IPS-18a (cell line): ENCODE data around the gene NTRK3.
"Not testable (repeated sequence)": the region's sequence is repeated elsewhere in the genome, so short reads cannot be mapped to it uniquely, and the experiment has no call there.

ENCODE experiments used
- H3K27ac ChIP-seq: one replicate; pipeline ENCODE4 v1.5.1; 2013; ENCODE audit warnings: low read length
- H3K27me3 ChIP-seq: one replicate; pipeline ENCODE4 v1.6.1; 2013; ENCODE audit warnings: mild to moderate bottlenecking, low read length; ENCODE audit not compliant: control insufficient read depth, insufficient read depth
- H3K36me3 ChIP-seq: one replicate; pipeline ENCODE4 v1.6.1; 2013; ENCODE audit warnings: low read depth, low read length; ENCODE audit not compliant: control insufficient read depth
- H3K4me1 ChIP-seq: one replicate; pipeline ENCODE4 v1.6.1; 2013; ENCODE audit warnings: low read depth, low read length; ENCODE audit not compliant: control insufficient read depth
- H3K4me3 ChIP-seq: one replicate; pipeline ENCODE4 v1.5.1; 2013; ENCODE audit warnings: low read length
- H3K9ac ChIP-seq: one replicate; pipeline ENCODE4 v1.6.1; 2013; ENCODE audit warnings: mild to moderate bottlenecking, low read length, moderate library complexity
- H3K9me3 ChIP-seq: one replicate; pipeline ENCODE4 v1.6.1; 2013; ENCODE audit warnings: low read depth, low read length; ENCODE audit not compliant: control insufficient read depth

The NTRK3 gene

GRCh38 chr15:87858651-87859050 lies 397.9 kb downstream of the NTRK3 start:
- Histone ChIP-seq H3K4me1 (no peaks in the 10 kb centered on the region), H3K9me3 (no peaks in the 10 kb centered on the region), H3K36me3 (no peaks in the 10 kb centered on the region), H3K4me3 (no peak overlapping the region), H3K9ac (no peak overlapping the region), H3K27ac (no peak overlapping the region), H3K27me3 (no peaks in the 10 kb centered on the region)

- Histone ChIP-seq H3K9me3 (no peaks in the 10 kb centered on the region), H3K9ac (no peak overlapping the region), H3K27me3 (no peaks in the 10 kb centered on the region), H3K4me3 (no peak overlapping the region), H3K4me1 (no peaks in the 10 kb centered on the region), H3K36me3 (no peaks in the 10 kb centered on the region), H3K27ac (no peak overlapping the region)
Measured at GRCh38 chr15:87851497-87851896, 405.0 kb downstream of the NTRK3 start.

DNA sequence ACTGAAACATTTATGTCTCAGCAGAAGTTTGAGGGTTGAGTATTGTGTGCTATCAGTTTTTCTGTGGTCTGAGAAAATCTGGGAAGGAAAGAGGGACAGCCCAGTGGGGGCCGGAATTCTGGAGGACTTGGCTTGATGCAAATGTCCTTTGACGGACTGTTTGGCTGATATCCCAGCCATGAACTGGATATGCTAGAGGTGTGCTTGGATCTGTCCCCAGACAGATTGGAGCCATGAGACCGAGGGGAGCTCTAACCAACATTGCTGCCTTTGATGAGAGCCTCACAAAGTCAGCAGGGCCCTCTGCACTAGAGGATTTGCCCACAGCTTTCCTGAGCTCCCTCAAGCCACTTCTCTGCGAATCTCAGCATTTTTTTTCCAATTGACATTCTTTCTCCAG lies 405.6 kb downstream of the NTRK3 start:
- Histone ChIP-seq H3K27me3 (no peaks in the 10 kb centered on the region), H3K27ac (no peak overlapping the region), H3K4me3 (no peak overlapping the region), H3K4me1 (no peaks in the 10 kb centered on the region), H3K9me3 (no peaks in the 10 kb centered on the region), H3K36me3 (no peaks in the 10 kb centered on the region), H3K9ac (no peak overlapping the region)

GRCh38 chr15:87849181-87849580 lies 407.4 kb downstream of the NTRK3 start:
- no peaks in the 10 kb centered on the region for H3K36me3 ChIP-seq
- no peak overlapping the region for H3K9ac ChIP-seq
- no peak overlapping the region for H3K27ac ChIP-seq
- no peaks in the 10 kb centered on the region for H3K9me3 ChIP-seq
- no peaks in the 10 kb centered on the region for H3K4me1 ChIP-seq
- no peaks in the 10 kb centered on the region for H3K27me3 ChIP-seq
- H3K4me3 ChIP-seq: no peak overlapping the region

DNA sequence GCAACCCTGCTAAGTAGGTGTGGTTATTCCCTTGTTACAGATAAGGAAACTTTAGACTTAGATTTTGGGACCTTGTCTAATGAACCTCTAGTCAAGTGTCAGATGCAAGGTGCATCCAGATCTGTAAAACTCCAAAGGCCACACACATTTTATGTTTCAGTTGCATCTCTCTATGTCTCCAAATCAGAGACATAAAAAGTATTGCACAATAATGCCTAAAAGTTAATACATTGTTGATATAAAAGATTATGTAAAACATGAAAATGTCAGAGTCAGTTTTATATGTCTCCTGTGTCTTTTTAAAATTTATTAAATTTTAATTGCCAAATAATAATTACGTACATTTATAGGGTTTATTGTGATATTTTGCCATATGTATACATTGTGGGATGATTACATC lies 408.5 kb downstream of the NTRK3 start:
- H3K4me3 ChIP-seq: no peak overlapping the region
- H3K36me3 ChIP-seq: no peaks in the 10 kb centered on the region
- H3K4me1 ChIP-seq: no peaks in the 10 kb centered on the region
- H3K9me3 ChIP-seq: no peaks in the 10 kb centered on the region
- no peak overlapping the region for H3K9ac ChIP-seq
- no peaks in the 10 kb centered on the region for H3K27me3 ChIP-seq
- H3K27ac ChIP-seq: no peak overlapping the region

- H3K4me1 ChIP-seq: no peaks in the 10 kb centered on the region
- no peaks in the 10 kb centered on the region for H3K9me3 ChIP-seq
- H3K27ac ChIP-seq: no peak overlapping the region
- no peaks in the 10 kb centered on the region for H3K27me3 ChIP-seq
- no peak overlapping the region for H3K4me3 ChIP-seq
- no peak overlapping the region for H3K9ac ChIP-seq
- no peaks in the 10 kb centered on the region for H3K36me3 ChIP-seq
Measured at GRCh38 chr15:87846746-87847145, 409.8 kb downstream of the NTRK3 start.

GRCh38 chr15:87843312-87843711 lies 413.2 kb downstream of the NTRK3 start:
- H3K9ac ChIP-seq: no peak overlapping the region
- H3K36me3 ChIP-seq: no peaks in the 10 kb centered on the region
- no peaks in the 10 kb centered on the region for H3K9me3 ChIP-seq
- H3K27ac ChIP-seq: no peak overlapping the region
- H3K27me3 ChIP-seq: no peaks in the 10 kb centered on the region
- no peaks in the 10 kb centered on the region for H3K4me1 ChIP-seq
- H3K4me3 ChIP-seq: no peak overlapping the region

GRCh38 chr15:87841426-87841998 lies 415.0 kb downstream of the NTRK3 start:
- no peak overlapping the region for H3K4me3 ChIP-seq
- H3K4me1 ChIP-seq: no peaks in the 10 kb centered on the region
- H3K27me3 ChIP-seq: no peaks in the 10 kb centered on the region
- H3K9ac ChIP-seq: no peak overlapping the region
- no peak overlapping the region for H3K27ac ChIP-seq
- no peaks in the 10 kb centered on the region for H3K9me3 ChIP-seq
- no peaks in the 10 kb centered on the region for H3K36me3 ChIP-seq

DNA sequence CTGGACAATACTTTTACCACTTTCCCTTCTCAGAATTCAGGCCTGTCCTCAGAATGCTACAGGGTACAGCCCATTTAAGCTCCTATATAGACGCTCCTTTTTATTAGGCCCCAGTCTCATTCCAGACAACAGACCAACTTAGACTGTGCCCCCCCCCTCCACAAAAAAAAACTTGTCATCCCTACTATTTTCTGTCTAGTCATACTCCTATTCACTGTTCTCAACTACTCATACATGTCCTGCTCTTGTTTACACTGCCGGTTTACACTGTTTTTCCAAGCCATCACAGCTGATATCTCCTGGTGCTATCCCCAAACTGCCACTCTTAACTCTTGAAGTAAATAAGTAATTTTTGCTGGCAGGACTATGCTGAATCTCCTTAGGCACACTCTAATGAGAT lies 420.7 kb downstream of the NTRK3 start:
- H3K27ac ChIP-seq, H3K36me3 ChIP-seq, H3K27me3 ChIP-seq, H3K4me3 ChIP-seq, H3K9ac ChIP-seq, H3K9me3 ChIP-seq, H3K4me1 ChIP-seq: not testable (repeated sequence)

DNA sequence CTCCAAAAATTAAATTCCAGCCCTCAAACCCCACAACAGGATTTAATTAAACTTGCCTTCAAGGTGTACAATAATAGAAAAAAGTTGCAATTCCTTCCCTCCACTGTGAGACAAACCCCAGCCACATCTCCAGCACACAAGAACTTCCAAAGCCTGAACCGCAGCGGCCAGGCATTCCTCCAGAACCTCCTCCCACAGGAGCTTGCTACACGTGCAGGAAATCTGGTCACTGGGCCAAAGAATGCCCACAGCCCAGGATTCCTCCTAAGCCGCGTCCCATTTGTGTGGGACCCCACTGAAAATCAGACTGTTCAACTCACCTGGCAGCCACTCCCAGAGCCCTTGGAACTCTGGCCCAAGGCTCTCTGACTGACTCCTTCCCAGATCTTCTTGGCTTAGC lies 423.2 kb downstream of the NTRK3 start:
- not testable (repeated sequence) for H3K36me3 ChIP-seq, H3K27ac ChIP-seq, H3K4me3 ChIP-seq, H3K9me3 ChIP-seq, H3K9ac ChIP-seq, H3K27me3 ChIP-seq, H3K4me1 ChIP-seq

GRCh38 chr15:87829332-87830050 lies 427.0 kb downstream of the NTRK3 start:
- Histone ChIP-seq H3K9me3 (no peaks in the 10 kb centered on the region), H3K27me3 (peaks cover 42% of the 10 kb centered on the region), H3K9ac (no peak overlapping the region), H3K4me3 (no peak overlapping the region), H3K4me1 (peaks cover 4% of the 10 kb centered on the region), H3K27ac (no peak overlapping the region), H3K36me3 (no peaks in the 10 kb centered on the region)

DNA sequence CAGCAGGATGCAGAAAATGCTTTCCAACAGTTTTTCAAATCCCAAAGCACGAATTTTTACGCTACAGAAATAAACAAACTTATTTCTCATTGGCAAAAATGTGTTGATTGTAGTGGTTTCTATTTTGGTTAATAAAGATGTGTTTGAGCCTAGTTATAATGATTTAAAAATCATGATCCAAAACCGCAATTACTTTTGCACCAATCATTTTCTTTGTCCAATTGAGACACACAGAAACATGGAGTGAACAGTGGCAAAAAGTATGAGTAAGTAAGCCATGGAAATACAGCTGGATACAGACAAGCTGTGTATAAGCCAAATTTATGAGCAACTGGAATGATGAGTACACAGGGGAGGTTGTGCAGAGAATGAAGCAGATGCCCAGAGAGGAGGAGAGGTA lies 427.9 kb downstream of the NTRK3 start:
- no peaks in the 10 kb centered on the region for H3K36me3 ChIP-seq
- peaks cover 46% of the 10 kb centered on the region for H3K27me3 ChIP-seq
- H3K9ac ChIP-seq: no peak overlapping the region
- H3K4me1 ChIP-seq: peaks cover 4% of the 10 kb centered on the region
- H3K27ac ChIP-seq: no peak overlapping the region
- no peaks in the 10 kb centered on the region for H3K9me3 ChIP-seq
- no peak overlapping the region for H3K4me3 ChIP-seq
